IMR-90 (cell line): ENCODE measurements around the gene FNDC7. TPM values are rescaled to one million over a fixed set of nuclear protein-coding genes. Genes with fewer than 3 reads are reported as not detected.

Experiments
- ATAC-seq: fragments of 200-7000 bp; cut with Tn5 transposase; 2 replicates; pipeline ENCODE4 v1.9.1; 2020; ENCODE audit warnings: low read depth, mild to moderate bottlenecking, moderate library complexity
- BruUV-seq: library from RNA; stranded (reverse); fragments of 400-500 nt; replicated peaks from 2 replicates; lab custom pipeline; 2021; lab: Mats Ljungman, UMichigan
- CTCF ChIA-PET: fragments of 300-600 bp; formaldehyde crosslinking; extraction: SDS; loops from one replicate; lab custom pipeline; 2021; ENCODE audit warnings: antibody characterized with exemption; lab: Yijun Ruan, JAX
- POLR2A ChIA-PET: fragments of 300-600 bp; sonication (Branson Sonifier 250); formaldehyde crosslinking; loops from one replicate; lab custom pipeline; 2022; ENCODE audit warnings: antibody characterized with exemption; ENCODE audit not compliant: unreplicated experiment; lab: Charles Lee
- DNase-seq: peaks from one replicate; pipeline ENCODE4 v3.0.0; 2013
- H2AFZ ChIP-seq: replicated peaks from 2 replicates; pipeline ENCODE3; 2013; ENCODE audit warnings: low read length, mild to moderate bottlenecking; ENCODE audit not compliant: poor library complexity
- H2AK5ac ChIP-seq: 2 replicates; pipeline ENCODE4 v1.6.1; 2013; ENCODE audit warnings: low read depth, low read length, inconsistent platforms
- H2AK9ac ChIP-seq: replicated peaks from 2 replicates; pipeline ENCODE3; 2013; ENCODE audit warnings: mild to moderate bottlenecking, low read depth, low read length, moderate library complexity; ENCODE audit not compliant: poor library complexity
- H2BK120ac ChIP-seq: 2 replicates; pipeline ENCODE4 v1.6.1; 2013; ENCODE audit warnings: low read depth, low read length, inconsistent platforms
- H2BK15ac ChIP-seq: 3 replicates; pipeline ENCODE4 v1.6.1; 2013; ENCODE audit warnings: low read depth, low read length, inconsistent platforms
- H2BK20ac ChIP-seq: 2 replicates; pipeline ENCODE4 v1.6.1; 2013; ENCODE audit warnings: low read depth, mild to moderate bottlenecking, inconsistent platforms, low read length, moderate library complexity
- H2BK5ac ChIP-seq: 2 replicates; pipeline ENCODE4 v1.6.1; 2013; ENCODE audit warnings: mild to moderate bottlenecking, low read depth, low read length, inconsistent platforms; ENCODE audit not compliant: poor library complexity, severe bottlenecking
- H3K14ac ChIP-seq: replicated peaks from 2 replicates; pipeline ENCODE4 v1.6.1; 2013; ENCODE audit warnings: low read depth, low read length, inconsistent platforms
- H3K18ac ChIP-seq: 2 replicates; pipeline ENCODE4 v1.6.1; 2013; ENCODE audit warnings: low read depth, low read length, control low read depth
- H3K23ac ChIP-seq: 2 replicates; pipeline ENCODE4 v1.6.1; 2013; ENCODE audit warnings: low read depth, low read length, inconsistent platforms
- H3K27ac ChIP-seq: 2 replicates; pipeline ENCODE4 v1.5.1; 2013; ENCODE audit warnings: mild to moderate bottlenecking, control low read depth, low read length; ENCODE audit not compliant: insufficient read depth
- H3K27me3 ChIP-seq: 2 replicates; pipeline ENCODE4 v1.6.1; 2013; ENCODE audit warnings: low read length; ENCODE audit not compliant: control insufficient read depth, insufficient read depth
- H3K36me3 ChIP-seq: 2 replicates; pipeline ENCODE4 v1.6.1; 2013; ENCODE audit warnings: low read length, mixed read lengths; ENCODE audit not compliant: control insufficient read depth, insufficient read depth
- H3K4ac ChIP-seq: 2 replicates; pipeline ENCODE4 v1.6.1; 2013; ENCODE audit warnings: low read depth, low read length, inconsistent platforms
- H3K4me1 ChIP-seq: 2 replicates; pipeline ENCODE4 v1.6.1; 2013; ENCODE audit warnings: low read length, mixed read lengths; ENCODE audit not compliant: control insufficient read depth, insufficient read depth
- H3K4me2 ChIP-seq: 2 replicates; pipeline ENCODE4 v1.6.1; 2013; ENCODE audit warnings: low read depth, mild to moderate bottlenecking, control low read depth, low read length, moderate library complexity
- H3K4me3 ChIP-seq: 2 replicates; pipeline ENCODE4 v1.5.1; 2013; ENCODE audit warnings: low read depth, mild to moderate bottlenecking, control low read depth, low read length, moderate library complexity; ENCODE audit not compliant: insufficient read depth
- H3K56ac ChIP-seq: 2 replicates; pipeline ENCODE4 v1.6.1; 2013; ENCODE audit warnings: low read length, inconsistent platforms; ENCODE audit not compliant: insufficient read depth; ENCODE audit errors: extremely low read depth
- H3K79me1 ChIP-seq, 2 experiments: 2 replicates each; pipeline ENCODE4 v1.6.1; 2013; ENCODE audit warnings: low read length in 2 of 2, inconsistent platforms in 1 of 2, low read depth in 1 of 2
- H3K9ac ChIP-seq: 2 replicates; pipeline ENCODE4 v1.6.1; 2013; ENCODE audit warnings: low read depth, low read length, control low read depth
- H3K9me1 ChIP-seq: 2 replicates; pipeline ENCODE4 v1.6.1; 2013; ENCODE audit warnings: low read length, inconsistent platforms; ENCODE audit not compliant: insufficient read depth
- H3K9me3 ChIP-seq: 2 replicates; pipeline ENCODE4 v1.6.1; 2013; ENCODE audit warnings: low read length; ENCODE audit not compliant: control insufficient read depth, insufficient read depth
- H4K20me1 ChIP-seq: 2 replicates; pipeline ENCODE4 v1.6.1; 2013; ENCODE audit warnings: low read length, inconsistent platforms; ENCODE audit not compliant: insufficient read depth
- H4K5ac ChIP-seq: 2 replicates; pipeline ENCODE4 v1.6.1; 2013; ENCODE audit warnings: mild to moderate bottlenecking, low read depth, low read length, control low read depth
- H4K8ac ChIP-seq, 2 experiments: 2 replicates each; pipeline ENCODE4 v1.6.1; 2013; ENCODE audit warnings: low read depth in 2 of 2, low read length in 2 of 2, control low read depth in 1 of 2, inconsistent platforms in 1 of 2
- H4K91ac ChIP-seq: 2 replicates; pipeline ENCODE4 v1.6.1; 2013; ENCODE audit warnings: low read depth, low read length, inconsistent platforms; ENCODE audit not compliant: insufficient read depth
- CEBPB ChIP-seq: IDR thresholded peaks from 2 replicates; pipeline ENCODE4 v1.6.1; 2012; ENCODE audit warnings: low read depth, low read length, improper control_type of control experiment
- CHD1 ChIP-seq: IDR thresholded peaks from 2 replicates; pipeline ENCODE4 v1.6.1; 2012; ENCODE audit warnings: low read depth, low read length, improper control_type of control experiment
- MXI1 ChIP-seq: IDR thresholded peaks from 2 replicates; pipeline ENCODE4 v1.6.1; 2012; ENCODE audit warnings: low read depth, mild to moderate bottlenecking, low read length, moderate library complexity, borderline replicate concordance
- POLR2A ChIP-seq: IDR thresholded peaks from 2 replicates; pipeline ENCODE4 v1.6.1; 2012; ENCODE audit warnings: mild to moderate bottlenecking, low read depth, low read length
- RAD21 ChIP-seq: IDR thresholded peaks from 2 replicates; pipeline ENCODE4 v1.6.1; 2012; ENCODE audit warnings: low read length, improper control_type of control experiment
- SMC3 ChIP-seq: fragments of 150-350 bp; IDR thresholded peaks from 2 replicates; pipeline ENCODE4 v1.6.1; 2016; ENCODE audit warnings: low read depth, mild to moderate bottlenecking, antibody characterized with exemption, low read length, moderate library complexity
- WGBS, 2 experiments: methylation state at CpG; one replicate each; pipeline versions ENCODE4 v1.1.5 to v1.1.7; 2013; ENCODE audit warnings: missing lambda C conversion rate in 2 of 2; ENCODE audit not compliant: insufficient read length in 1 of 2; ENCODE audit errors: extremely low coverage in 2 of 2; 5-methylcytosine and 5-hydroxymethylcytosine counted together
- dilution Hi-C: fragments of 300-500 bp; cut with HindIII; formaldehyde crosslinking; loops from one replicate; pipeline ENCODE4 v1.14.3; 2018; ENCODE audit warnings: low sequenced_read_pairs; ENCODE audit not compliant: unreplicated experiment
- in situ Hi-C: fragments of 300-500 bp; cut with MboI; formaldehyde crosslinking; loops from 3 replicates; pipeline ENCODE4 v1.14.3; 2019; ENCODE audit warnings: low sequenced_read_pairs, inconsistent platforms, mixed read lengths
- intact Hi-C: fragments of 100-400 bp; cut with micrococcal nuclease; formaldehyde crosslinking; loops from 2 replicates; pipeline ENCODE4 v1.10.0; 2022
- polyA plus RNA-seq, 3 experiments: library from polyadenylated mRNA; depleted of rRNA; stranded (reverse); fragments of >200 nt; gene quantifications; 2 replicates each; pipeline ENCODE4 v1.2.3, GENCODE V29; 2012; ENCODE audit warnings: low replicate concordance in 1 of 3
- total RNA-seq: library from RNA; depleted of rRNA; stranded (reverse); fragments of >200 nt; gene quantifications from 2 replicates; pipeline ENCODE4 v1.2.3, GENCODE V29; 2012
- TF ChIP-seq, protein P1 (sequence below): conservative IDR thresholded peaks from 2 replicates; pipeline ENCODE4 v1.5.1; 2012; ENCODE audit warnings: mild to moderate bottlenecking, low read depth, low read length, improper control_type of control experiment
- TF ChIP-seq, protein P2 (sequence below): fragments of 150-350 bp; IDR thresholded peaks from 2 replicates; pipeline ENCODE4 v1.6.1; 2017; ENCODE audit warnings: mild to moderate bottlenecking, antibody characterized with exemption, low read length, low read depth

FNDC7 gene
- total and polyA plus RNA-seq, 2 of the 4 experiments (the other 2 are of a cell fraction) = not detected

DNA sequence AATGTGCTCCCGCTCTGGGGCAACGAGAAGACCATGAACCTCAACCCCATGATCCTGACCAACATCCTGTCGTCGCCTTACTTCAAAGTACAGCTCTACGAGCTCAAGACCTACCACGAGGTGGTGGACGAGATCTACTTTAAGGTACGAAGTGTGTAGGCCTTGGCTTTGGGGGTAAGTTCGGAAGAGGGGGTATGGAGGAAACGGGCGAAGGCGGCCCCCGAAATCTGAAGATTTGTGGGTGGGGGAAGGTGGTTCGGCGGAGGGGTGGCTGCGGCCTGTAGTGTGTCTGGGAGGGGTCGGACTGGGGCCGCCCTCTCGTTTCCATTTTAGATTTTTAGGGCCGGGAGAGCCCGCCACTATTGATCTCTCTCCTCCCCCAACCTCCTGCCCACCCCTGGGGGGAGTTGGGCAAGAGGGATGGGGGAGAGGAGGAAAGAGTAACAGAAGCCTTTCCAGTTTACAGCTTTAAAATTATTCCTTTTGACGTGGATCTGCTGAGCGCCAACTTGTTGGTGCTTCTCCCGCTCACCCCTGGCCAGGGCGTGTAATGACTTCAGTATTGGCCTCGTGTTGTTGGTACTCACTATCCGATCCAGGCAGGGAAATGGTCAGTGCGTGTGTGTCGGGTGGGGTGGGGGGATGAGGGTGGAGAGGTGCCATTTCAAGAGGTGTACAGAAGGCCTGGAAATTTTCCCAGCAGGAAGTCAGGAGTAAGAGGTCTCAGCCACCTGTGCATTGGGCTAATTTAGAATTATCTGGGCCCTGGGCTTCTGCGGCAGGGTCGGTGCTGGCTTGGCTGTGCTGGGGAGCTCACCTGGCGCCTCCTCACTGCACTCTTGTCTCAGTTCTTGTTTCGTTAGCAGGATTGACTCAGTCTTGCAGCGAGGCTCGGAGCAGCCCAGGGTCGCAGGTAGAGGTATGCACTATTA lies 19.7 kb upstream of the FNDC7 start:
- no peak overlapping the region for H3K18ac ChIP-seq
- H4K8ac ChIP-seq = peak overlapping the region; percentile 62 to 71; a peak in 3 of 4 replicates
- H2AK9ac ChIP-seq = peak overlapping the region; percentile 97
- peaks cover 13 to 23% of the 10 kb centered on the region in 2 experiments for H3K79me1 ChIP-seq
- H3K27me3 ChIP-seq = no peaks in the 10 kb centered on the region
- no peaks in the 10 kb centered on the region for H3K9me1 ChIP-seq
- no CpG with 5 or more reads among the region's 36 CpGs for WGBS, 2 experiments
- peak overlapping the region; percentile 96 for H2BK5ac ChIP-seq
- ATAC-seq (peak; percentile 52), DNase-seq (peak; percentile 78)
- TF ChIP-seq POLR2A (no peak), RAD21 (peak; percentile 54; the same call in 1 of the 2 replicates), MXI1 (peak; percentile 65; the same call in 1 of the 2 replicates), SMC3 (0 out of 2 replicates have a peak, but pooled peaks have one; percentile 23), CHD1 (peak; percentile 6; the same call in 1 of the 2 replicates), CEBPB (no peak)
- TF ChIP-seq, protein P1, sequence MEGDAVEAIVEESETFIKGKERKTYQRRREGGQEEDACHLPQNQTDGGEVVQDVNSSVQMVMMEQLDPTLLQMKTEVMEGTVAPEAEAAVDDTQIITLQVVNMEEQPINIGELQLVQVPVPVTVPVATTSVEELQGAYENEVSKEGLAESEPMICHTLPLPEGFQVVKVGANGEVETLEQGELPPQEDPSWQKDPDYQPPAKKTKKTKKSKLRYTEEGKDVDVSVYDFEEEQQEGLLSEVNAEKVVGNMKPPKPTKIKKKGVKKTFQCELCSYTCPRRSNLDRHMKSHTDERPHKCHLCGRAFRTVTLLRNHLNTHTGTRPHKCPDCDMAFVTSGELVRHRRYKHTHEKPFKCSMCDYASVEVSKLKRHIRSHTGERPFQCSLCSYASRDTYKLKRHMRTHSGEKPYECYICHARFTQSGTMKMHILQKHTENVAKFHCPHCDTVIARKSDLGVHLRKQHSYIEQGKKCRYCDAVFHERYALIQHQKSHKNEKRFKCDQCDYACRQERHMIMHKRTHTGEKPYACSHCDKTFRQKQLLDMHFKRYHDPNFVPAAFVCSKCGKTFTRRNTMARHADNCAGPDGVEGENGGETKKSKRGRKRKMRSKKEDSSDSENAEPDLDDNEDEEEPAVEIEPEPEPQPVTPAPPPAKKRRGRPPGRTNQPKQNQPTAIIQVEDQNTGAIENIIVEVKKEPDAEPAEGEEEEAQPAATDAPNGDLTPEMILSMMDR = peak; percentile 37
- TF ChIP-seq, protein P2, sequence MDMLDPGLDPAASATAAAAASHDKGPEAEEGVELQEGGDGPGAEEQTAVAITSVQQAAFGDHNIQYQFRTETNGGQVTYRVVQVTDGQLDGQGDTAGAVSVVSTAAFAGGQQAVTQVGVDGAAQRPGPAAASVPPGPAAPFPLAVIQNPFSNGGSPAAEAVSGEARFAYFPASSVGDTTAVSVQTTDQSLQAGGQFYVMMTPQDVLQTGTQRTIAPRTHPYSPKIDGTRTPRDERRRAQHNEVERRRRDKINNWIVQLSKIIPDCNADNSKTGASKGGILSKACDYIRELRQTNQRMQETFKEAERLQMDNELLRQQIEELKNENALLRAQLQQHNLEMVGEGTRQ = no peak
- H2BK120ac ChIP-seq = no peak overlapping the region
- peaks cover 9% of the 10 kb centered on the region for H3K36me3 ChIP-seq
- no TSS peak for BruUV-seq
- H4K5ac ChIP-seq = peak overlapping the region; percentile 14; the same call in 1 of the 2 replicates
- H4K91ac ChIP-seq = peak overlapping the region; percentile 79
- H3K4me3 ChIP-seq = peak overlapping the region; percentile 84
- H4K20me1 ChIP-seq = peaks cover 31% of the 10 kb centered on the region
- dilution Hi-C loops (no loop called here), intact Hi-C loops (loop anchor here (1.0 to 10.0 kb wide), 3 partner anchors 53 to 205 kb away; partner anchors contain the start of gene STXBP3), in situ Hi-C loops (loop anchor here (5.0 to 10.0 kb wide), 2 partner anchors 54 to 202 kb away; partner anchors contain the start of gene STXBP3)
- H3K14ac ChIP-seq = peak overlapping the region; percentile 95
- H3K23ac ChIP-seq = peak overlapping the region; percentile 90
- peak overlapping the region; percentile 91 for H3K4me2 ChIP-seq
- H2AK5ac ChIP-seq = peak overlapping the region; percentile 88
- H2BK20ac ChIP-seq = no peak overlapping the region
- H3K56ac ChIP-seq = peak overlapping the region; percentile 78; the same call in 1 of the 2 replicates
- peak overlapping the region; percentile 99 for H2AFZ ChIP-seq
- H3K9me3 ChIP-seq = no peaks in the 10 kb centered on the region
- ChIA-PET POLR2A (interaction anchor here (0.6 to 1.1 kb wide), 3 partner anchors 30 to 407 kb away, joined by 3 to 4 read pairs (median 4); no protein-coding TSS in a partner anchor), CTCF (interaction anchor here (1.1 to 2.0 kb wide), 3 partner anchors 15 to 204 kb away, joined by 3 to 6 read pairs (median 4); no protein-coding TSS in a partner anchor)
- H2BK15ac ChIP-seq = no peak overlapping the region
- H3K4me1 ChIP-seq = no peaks in the 10 kb centered on the region
- H3K9ac ChIP-seq = peak overlapping the region; percentile 91
- peak overlapping the region; percentile 97 for H3K27ac ChIP-seq
- peak overlapping the region; percentile 95 for H3K4ac ChIP-seq
